RWPE2 (cell line): ENCODE data around the gene ADCY6.
A peak's percentile ranks its signal among the peaks of the same experiment; 100 is the strongest.

Experiments
- ATAC-seq: fragments of 200-7000 bp; cut with Tn5 transposase; 3 replicates; pipeline ENCODE4 v1.9.1; 2021; ENCODE audit warnings: low read depth
- DNase-seq: peaks from one replicate; pipeline ENCODE4 v3.0.0-alpha.2; 2020; ENCODE audit warnings: low spot score
- H3K27ac ChIP-seq: fragments of 450-650 bp; 2 replicates; pipeline ENCODE4 v1.5.1; 2017; ENCODE audit warnings: mild to moderate bottlenecking; ENCODE audit not compliant: poor library complexity, severe bottlenecking
- H3K27me3 ChIP-seq: fragments of 250-450 bp; sonication (Bioruptor Pico); 2 replicates; pipeline ENCODE4 v1.5.1; 2021; ENCODE audit warnings: mild to moderate bottlenecking, moderate library complexity; ENCODE audit not compliant: insufficient read depth, poor library complexity, severe bottlenecking
- H3K36me3 ChIP-seq: fragments of 250-450 bp; sonication (Bioruptor Pico); 2 replicates; pipeline ENCODE4 v1.5.1; 2020; ENCODE audit warnings: low read depth, mild to moderate bottlenecking, moderate library complexity
- H3K4me1 ChIP-seq: fragments of 250-450 bp; sonication (Bioruptor Pico); 2 replicates; pipeline ENCODE4 v1.5.1; 2021; ENCODE audit warnings: mild to moderate bottlenecking, moderate library complexity; ENCODE audit not compliant: insufficient read depth, poor library complexity, severe bottlenecking
- H3K4me3 ChIP-seq: fragments of 250-450 bp; sonication (Bioruptor Pico); 2 replicates; pipeline ENCODE4 v1.5.1; 2021; ENCODE audit warnings: mild to moderate bottlenecking, moderate library complexity; ENCODE audit not compliant: severe bottlenecking
- H3K9me3 ChIP-seq: fragments of 250-450 bp; sonication (Bioruptor Pico); 2 replicates; pipeline ENCODE4 v1.5.1; 2021; ENCODE audit warnings: mild to moderate bottlenecking, moderate library complexity; ENCODE audit not compliant: severe bottlenecking
- TF ChIP-seq, protein P1 (sequence below): fragments of 450-650 bp; IDR thresholded peaks from one replicate; pipeline ENCODE4 v1.5.1; 2017; ENCODE audit warnings: mild to moderate bottlenecking, moderate library complexity; ENCODE audit not compliant: poor library complexity, severe bottlenecking

The ADCY6 gene

DNA sequence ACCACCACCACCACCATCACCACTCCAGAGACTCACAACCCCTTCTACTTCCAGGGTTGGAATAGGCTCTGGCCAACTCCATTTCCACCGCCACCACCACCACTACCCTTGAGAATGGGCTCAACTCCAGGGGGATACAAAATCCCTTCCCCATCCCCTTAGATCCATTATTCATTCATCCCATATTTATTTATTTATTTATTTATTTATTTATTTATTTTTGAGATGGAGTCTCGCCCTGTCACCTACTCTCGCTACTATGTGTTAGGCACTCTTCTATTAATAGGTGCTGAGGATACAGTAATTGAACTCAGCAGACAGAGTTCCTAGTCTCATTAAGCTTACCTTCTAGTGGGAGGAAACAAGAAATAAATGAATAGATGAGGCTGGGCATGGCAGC lies 4.8 kb upstream of the ADCY6 start:
- no peaks in the 10 kb centered on the region for H3K9me3 ChIP-seq
- H3K4me1 ChIP-seq: peaks cover 2% of the 10 kb centered on the region
- TF ChIP-seq, protein P1, sequence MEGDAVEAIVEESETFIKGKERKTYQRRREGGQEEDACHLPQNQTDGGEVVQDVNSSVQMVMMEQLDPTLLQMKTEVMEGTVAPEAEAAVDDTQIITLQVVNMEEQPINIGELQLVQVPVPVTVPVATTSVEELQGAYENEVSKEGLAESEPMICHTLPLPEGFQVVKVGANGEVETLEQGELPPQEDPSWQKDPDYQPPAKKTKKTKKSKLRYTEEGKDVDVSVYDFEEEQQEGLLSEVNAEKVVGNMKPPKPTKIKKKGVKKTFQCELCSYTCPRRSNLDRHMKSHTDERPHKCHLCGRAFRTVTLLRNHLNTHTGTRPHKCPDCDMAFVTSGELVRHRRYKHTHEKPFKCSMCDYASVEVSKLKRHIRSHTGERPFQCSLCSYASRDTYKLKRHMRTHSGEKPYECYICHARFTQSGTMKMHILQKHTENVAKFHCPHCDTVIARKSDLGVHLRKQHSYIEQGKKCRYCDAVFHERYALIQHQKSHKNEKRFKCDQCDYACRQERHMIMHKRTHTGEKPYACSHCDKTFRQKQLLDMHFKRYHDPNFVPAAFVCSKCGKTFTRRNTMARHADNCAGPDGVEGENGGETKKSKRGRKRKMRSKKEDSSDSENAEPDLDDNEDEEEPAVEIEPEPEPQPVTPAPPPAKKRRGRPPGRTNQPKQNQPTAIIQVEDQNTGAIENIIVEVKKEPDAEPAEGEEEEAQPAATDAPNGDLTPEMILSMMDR: no peak
- H3K4me3 ChIP-seq: no peak overlapping the region
- no peak for DNase-seq
- ATAC-seq: no peak
- H3K27me3 ChIP-seq: no peaks in the 10 kb centered on the region
- H3K36me3 ChIP-seq: no peaks in the 10 kb centered on the region
- no peak overlapping the region for H3K27ac ChIP-seq

DNA sequence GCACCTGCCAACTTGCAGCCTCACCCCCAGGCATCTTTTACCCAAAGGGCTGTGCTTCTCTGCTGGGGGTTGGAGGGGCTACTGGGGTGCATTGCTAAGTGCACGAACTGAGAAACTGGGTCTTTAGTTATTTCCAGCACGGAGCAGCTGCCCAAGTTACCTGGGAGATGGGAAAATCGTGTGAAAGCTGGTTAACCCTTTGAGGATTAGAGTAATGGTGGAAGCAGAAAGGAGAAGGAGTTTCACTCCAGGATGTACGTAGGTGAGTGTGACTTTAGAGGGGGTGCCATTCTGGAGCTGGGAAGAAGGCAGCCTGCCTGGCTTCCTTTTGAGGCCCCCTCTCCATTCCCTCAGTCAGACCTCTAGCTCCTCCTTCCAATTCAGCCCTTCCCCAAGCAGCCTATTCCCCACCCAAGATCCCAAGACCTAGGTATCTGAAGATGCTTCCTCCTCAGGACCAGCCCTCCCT lies 1.0 kb upstream of the ADCY6 start:
- TF ChIP-seq, protein P1: no peak
- no peaks in the 10 kb centered on the region for H3K9me3 ChIP-seq
- peak overlapping the region; percentile 49 for H3K27ac ChIP-seq
- no peaks in the 10 kb centered on the region for H3K27me3 ChIP-seq
- no peak for ATAC-seq
- no peaks in the 10 kb centered on the region for H3K36me3 ChIP-seq
- H3K4me3 ChIP-seq: peak overlapping the region; percentile 97
- peaks cover 2% of the 10 kb centered on the region for H3K4me1 ChIP-seq
- DNase-seq: no peak

DNA sequence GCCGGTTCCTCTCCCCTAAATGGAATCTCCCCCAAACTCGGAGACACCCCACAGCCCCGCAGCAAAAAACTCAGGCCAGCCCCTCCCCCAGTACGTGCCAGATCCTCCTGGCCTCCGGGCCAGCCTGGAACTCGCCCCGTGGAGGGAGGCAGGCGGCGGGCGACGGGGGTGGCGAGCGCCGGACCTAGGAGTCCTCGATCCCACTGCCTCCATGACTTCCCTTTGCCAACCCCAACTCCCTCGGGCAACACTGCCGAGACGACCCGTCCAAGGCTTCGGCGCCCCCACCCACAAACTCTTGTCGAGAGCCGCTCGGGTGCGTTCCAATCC lies 400 bp downstream of the ADCY6 start:
- Histone ChIP-seq H3K4me3 (peak overlapping the region; percentile 97), H3K36me3 (no peaks in the 10 kb centered on the region), H3K27me3 (no peaks in the 10 kb centered on the region), H3K27ac (peak overlapping the region; percentile 49), H3K9me3 (no peaks in the 10 kb centered on the region), H3K4me1 (peaks cover 2% of the 10 kb centered on the region)
- peak; percentile 27 for ATAC-seq
- TF ChIP-seq, protein P1: no peak
- no peak for DNase-seq

DNA sequence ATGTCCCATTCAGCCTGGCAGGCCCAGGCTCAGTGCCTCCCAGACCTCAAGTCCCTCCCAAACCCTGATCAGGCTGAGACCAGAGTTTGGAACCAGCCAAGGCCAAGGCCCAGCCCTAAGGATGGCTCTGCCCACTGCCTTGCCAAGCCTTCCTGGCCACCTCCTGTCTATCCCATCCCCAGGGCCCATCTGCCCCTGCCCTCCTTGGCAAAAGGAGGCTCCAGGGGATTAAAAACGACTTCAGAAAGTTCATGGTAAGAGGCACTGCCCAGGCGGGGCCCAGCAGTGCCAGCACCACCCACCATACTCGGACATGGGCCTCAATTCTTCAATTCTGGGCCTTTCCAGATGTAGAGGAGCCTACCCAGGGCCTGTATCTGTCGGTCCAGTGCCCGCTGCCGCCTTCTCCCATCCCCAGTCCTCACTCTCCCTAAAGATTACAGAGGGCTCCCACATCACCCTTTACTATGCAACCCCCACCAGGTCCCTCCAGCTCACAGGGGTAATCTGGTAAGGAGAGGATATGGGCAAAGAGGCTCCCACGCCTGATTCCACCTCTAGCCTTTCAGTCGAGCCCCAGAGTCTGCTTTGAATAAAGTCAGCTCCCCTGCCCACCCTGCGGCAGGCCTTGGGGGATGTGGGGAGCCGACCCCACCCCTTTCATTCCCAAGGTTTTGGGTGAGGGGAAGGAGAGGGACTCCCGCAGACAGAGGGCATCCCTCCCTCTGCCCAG lies 932 bp downstream of the ADCY6 start:
- peaks cover 2% of the 10 kb centered on the region for H3K4me1 ChIP-seq
- H3K27ac ChIP-seq: peak overlapping the region; percentile 49
- peak overlapping the region; percentile 97 for H3K4me3 ChIP-seq
- no peak for DNase-seq
- no peaks in the 10 kb centered on the region for H3K27me3 ChIP-seq
- TF ChIP-seq, protein P1: no peak
- H3K9me3 ChIP-seq: no peaks in the 10 kb centered on the region
- no peaks in the 10 kb centered on the region for H3K36me3 ChIP-seq
- ATAC-seq: peak; percentile 33
